Epithelial cell of proximal tubule (primary cell): ENCODE results near the gene HOOK2. TPM values are rescaled to one million over a fixed set of nuclear protein-coding genes. Genes with fewer than 3 reads are reported as not detected.

Experiments
- DNase-seq: peaks from one replicate; pipeline ENCODE4 v3.0.0-alpha.2; 2011; ENCODE audit warnings: low read depth
- H3K4me3 ChIP-seq: 2 replicates; pipeline ENCODE4 v1.5.1; 2011; ENCODE audit warnings: low read depth, mild to moderate bottlenecking, low read length
- total RNA-seq: library from RNA; depleted of rRNA; stranded (reverse); fragments of >200 nt; gene quantifications from 2 replicates; pipeline ENCODE4 v1.2.3, GENCODE V29; 2015
- TF ChIP-seq, protein P1 (sequence below): conservative IDR thresholded peaks from 2 replicates; pipeline ENCODE4 v1.5.1; 2012; ENCODE audit warnings: low read depth, mild to moderate bottlenecking, low read length

Gene HOOK2
- total RNA-seq, 1 donor from 2014 or later: 26.3 TPM

DNA sequence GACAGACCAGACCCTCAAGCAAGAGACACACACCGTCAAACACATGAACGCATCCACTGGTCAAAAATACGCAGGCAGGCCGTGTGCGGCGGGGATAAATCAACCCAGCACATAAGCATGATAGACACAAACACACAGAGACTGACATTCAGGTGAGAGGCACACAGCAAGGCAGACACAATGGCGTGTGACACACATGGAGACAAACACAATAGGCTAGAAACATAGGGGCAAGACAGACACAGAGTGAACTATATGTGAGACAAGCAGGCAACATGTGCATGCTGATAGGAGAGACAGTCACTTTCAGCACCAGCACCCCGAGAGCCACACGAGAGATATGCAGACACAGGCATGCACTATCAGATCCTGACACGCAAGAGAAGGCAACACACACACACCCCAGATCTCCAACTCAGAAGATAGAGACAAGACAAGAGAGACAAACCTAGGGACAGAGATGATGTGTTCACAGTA lies 9.1 kb upstream of the HOOK2 start:
- H3K4me3 ChIP-seq: no peak overlapping the region
- no peak for DNase-seq
- TF ChIP-seq, protein P1, sequence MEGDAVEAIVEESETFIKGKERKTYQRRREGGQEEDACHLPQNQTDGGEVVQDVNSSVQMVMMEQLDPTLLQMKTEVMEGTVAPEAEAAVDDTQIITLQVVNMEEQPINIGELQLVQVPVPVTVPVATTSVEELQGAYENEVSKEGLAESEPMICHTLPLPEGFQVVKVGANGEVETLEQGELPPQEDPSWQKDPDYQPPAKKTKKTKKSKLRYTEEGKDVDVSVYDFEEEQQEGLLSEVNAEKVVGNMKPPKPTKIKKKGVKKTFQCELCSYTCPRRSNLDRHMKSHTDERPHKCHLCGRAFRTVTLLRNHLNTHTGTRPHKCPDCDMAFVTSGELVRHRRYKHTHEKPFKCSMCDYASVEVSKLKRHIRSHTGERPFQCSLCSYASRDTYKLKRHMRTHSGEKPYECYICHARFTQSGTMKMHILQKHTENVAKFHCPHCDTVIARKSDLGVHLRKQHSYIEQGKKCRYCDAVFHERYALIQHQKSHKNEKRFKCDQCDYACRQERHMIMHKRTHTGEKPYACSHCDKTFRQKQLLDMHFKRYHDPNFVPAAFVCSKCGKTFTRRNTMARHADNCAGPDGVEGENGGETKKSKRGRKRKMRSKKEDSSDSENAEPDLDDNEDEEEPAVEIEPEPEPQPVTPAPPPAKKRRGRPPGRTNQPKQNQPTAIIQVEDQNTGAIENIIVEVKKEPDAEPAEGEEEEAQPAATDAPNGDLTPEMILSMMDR: no peak

DNA sequence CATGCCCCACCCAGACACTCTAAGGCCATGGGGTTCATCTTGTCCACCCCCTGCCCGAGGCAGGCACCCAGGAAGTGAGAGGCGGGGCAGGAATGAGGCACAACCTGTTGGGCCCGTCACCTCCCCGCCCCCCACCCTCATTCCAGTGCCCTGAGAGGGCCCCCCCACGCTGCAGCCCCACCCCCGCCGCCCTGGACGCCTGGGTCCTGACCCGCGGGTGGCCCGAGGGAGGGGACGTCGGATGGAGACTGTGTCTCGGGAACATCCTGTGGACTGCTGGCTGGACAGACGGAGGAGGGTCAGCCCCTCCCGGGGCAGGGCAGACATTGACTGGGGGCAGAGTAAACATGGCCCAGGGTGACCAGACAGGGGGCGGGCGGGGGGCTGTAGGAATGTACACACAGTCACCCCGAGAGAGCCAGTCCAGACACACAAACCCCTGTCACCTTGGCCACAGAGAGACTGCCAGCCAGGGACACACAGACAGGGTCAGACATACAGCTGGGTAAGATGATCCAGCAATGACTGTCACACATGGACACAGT lies 8.6 kb upstream of the HOOK2 start:
- DNase-seq: no peak
- H3K4me3 ChIP-seq: no peak overlapping the region
- TF ChIP-seq, protein P1: no peak

DNA sequence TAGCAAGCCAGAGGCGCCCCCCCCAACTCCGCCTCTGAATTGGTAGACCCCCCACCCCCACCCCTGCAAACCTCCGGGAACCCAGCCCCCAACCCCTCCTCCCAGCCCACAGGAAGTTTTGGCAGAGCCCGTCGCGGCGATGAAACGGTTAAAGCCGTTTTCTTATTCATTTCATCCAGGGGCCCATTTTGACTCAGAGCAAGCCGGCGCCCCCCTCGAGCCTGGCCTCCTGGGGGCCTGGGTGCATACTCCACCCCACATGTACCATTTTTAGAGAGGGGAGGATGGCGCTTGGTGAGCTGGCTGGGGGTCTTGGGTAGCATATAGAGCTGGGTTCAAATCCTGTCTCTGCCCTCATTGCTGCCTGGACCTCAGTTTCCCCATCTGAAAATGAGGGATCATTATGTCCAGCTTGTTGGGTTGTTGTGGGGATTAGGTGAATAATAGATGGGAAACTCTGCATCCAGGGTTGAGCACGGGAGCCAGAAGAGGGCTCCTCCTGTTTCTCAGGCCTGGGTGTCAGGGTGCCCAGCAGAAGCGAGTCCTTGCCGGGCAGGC lies 8.0 kb upstream of the HOOK2 start:
- DNase-seq: no peak
- peak overlapping the region; percentile 57 for H3K4me3 ChIP-seq
- TF ChIP-seq, protein P1: no peak

DNA sequence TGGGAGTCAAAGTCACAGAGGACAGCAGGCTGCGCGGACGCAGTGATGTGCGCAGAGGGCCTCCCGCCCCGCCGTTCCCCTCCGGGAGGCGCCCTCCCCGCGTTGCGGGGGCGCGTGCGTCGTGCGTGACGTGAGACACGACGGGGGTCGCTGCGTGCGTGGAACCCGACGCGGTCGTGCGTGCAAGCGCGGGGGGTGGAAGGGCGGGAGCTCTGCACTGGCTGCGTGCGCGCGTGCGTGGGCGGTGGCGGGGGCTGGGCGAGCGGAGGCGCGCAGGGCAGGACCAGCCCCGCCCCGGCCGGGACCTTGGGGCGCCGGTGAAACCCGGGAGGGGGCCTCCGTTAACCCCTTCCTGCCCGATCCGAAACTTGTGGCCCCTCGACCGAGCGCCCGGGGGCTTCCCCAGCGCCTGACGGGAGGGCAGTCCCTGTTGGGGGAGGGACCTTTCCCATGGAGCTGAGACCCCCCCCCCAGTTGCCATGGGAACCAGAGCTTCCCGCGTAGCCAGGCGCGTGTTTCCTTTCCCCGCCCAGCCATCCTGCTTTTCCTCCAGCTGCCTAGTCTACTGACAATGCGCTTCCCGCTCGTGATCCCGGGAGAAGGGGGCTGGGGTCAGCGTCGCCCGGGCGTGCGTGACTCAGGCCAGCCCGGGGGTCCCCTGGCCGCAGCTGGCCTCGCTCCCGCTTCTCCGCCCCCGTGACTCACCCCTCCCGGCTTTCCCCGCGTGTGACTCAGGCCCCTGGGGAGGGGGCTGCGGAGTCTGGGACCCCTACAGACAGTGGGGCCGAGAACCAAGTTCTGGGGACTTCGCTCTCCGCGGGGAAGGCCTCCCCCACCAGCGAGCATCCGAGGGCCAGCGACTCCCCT lies 7.3 kb upstream of the HOOK2 start:
- TF ChIP-seq, protein P1: no peak
- peak overlapping the region; percentile 57 for H3K4me3 ChIP-seq
- DNase-seq: no peak

DNA sequence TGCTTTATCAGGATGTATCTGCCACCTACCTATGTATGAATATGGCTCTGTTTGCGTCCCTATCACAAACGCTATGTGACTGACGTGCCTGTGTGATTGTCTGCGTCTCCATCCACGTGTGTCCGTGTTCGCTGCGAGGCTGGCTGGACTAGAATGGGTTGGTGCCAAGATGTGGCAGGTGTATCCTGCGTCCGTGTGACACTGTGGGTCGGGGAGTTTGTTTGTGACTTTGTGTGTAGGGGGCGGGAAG lies 6.7 kb upstream of the HOOK2 start:
- no peak for DNase-seq
- TF ChIP-seq, protein P1: no peak
- peak overlapping the region; percentile 57 for H3K4me3 ChIP-seq

DNA sequence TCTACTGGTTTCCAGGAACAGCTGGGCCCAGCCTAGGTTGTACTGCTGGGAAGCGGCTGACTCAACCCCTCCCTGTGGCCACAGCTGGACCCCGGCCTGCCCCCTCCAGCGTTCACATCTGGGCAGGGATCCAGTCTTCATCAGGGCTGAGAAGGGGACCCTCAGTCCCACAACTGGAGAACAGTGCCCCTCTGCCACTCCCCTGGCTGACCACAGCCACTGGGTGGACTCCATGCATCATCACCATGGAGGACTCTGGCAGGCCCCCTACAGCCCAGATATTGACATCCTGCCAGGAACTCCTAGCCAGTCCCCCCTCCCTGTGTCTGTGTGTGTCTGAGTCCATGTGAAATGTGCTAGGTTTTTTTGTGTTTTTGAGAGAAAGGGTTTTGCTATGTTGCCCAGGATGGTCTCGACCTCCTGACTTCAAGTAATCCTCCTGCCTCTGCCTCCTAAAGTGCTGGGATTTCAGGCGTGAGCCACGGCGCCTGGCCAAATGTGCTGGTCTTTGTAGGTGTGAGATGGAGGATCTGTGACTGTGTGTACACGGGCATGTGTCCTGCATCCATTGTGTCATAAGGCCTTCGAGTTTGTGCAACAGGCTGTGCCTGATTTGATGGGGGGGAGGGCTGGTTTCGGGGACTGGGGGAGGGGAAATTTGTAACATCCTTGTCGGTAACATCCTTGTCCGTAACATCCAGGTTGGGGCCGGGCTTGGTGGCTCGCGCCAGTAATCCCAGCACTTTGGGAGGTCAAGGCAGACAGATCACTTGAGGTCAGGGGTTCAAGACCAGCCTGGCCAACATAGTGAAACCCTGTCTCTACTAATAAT lies 4.0 kb upstream of the HOOK2 start:
- TF ChIP-seq, protein P1: no peak
- peak overlapping the region; percentile 65 for H3K4me3 ChIP-seq
- no peak for DNase-seq
